NAMALWA (cell line): Measurements from ENCODE around the gene RLN2.
"Not testable (repeated sequence)": the region's sequence is repeated elsewhere in the genome, so short reads cannot be mapped to it uniquely, and the experiment has no call there.

ENCODE experiments used
- DNase-seq: peaks from one replicate; pipeline ENCODE4 v3.0.0-alpha.2; 2015; ENCODE audit warnings: low spot score

RLN2 gene

DNA sequence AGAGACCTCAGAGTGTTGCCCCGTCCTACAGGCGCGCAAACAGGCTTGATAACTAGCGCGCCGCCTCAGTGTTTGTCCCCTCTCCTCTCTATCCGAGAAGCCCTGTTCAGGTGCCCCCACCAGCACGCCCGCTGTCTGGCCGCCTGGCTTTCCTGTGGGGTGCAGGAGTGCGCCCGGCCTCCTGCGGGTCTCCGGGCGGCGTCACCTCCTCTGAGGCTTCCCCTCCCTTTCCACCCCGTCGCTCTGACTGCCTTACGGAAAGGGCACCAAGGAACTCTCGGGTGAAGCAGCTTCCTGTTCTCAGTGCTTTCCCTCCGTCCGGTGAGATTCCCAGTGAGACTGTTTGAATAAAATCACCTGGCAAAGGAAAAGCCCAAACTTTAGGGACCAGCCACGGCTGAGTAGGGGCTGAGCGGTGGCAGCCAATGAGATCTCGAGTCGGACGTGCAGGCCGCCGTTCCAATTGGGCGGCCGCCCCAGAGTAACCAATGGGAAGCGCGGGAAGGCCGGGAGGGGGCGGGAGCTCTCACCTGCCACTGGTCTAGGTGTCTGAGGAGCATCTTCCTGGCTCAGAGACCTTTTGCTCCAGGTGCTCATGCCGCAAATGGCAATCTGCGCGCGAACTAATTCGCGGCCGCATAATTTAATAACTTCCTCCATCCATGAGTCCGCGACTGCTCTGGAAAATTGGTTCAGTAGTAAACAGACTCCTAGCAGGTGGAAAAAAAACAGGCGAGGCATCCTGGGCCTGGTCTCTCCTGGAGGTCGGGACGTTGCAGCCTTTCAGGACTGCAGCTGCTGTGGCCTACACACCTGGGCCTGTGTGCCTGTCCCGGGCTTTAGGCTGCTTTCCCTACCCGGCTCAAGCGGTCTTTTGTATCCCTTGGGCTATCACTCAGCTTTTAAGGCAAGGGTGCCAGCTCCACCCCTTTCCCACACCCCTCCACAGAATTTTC, at the start of gene RLN2:
RLN2 (minus strand) TSS at position 877 of the 956 bp plus-strand sequence; CDS start at position 741, 136 bp downstream.
- not testable (repeated sequence) for DNase-seq

DNA sequence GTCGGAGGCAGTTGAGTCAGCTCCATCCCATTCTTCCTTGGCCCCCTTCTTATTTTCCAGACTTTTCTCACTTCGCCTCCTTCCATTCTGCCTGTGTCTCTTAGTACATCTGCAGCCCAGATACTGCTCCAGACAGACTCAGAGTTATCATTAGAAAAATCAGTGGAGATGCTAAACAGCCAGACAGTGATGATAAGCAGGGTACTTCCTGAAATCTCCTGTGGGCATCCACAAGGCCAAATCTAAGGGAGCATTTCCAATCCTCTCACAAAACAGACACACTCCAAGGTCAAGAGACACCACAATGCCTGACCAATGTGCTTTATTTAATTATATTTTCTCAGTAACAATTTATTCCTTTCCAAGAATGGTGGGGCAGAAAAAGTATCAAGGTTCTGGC, 49.7 kb upstream of the RLN2 start:
- DNase-seq: no peak

GRCh38 chr9:5352637-5353248, 48.2 kb upstream of the RLN2 start:
- no peak for DNase-seq

- DNase-seq: not testable (repeated sequence)
Observed at GRCh38 chr9:5338992-5339981, 34.8 kb upstream of the RLN2 start, which contains the start of gene RLN1. Gene RLN1, minus strand, starts transcription at chr9:5339876. Its CDS starts 130 bp downstream, at chr9:5339746.

DNA sequence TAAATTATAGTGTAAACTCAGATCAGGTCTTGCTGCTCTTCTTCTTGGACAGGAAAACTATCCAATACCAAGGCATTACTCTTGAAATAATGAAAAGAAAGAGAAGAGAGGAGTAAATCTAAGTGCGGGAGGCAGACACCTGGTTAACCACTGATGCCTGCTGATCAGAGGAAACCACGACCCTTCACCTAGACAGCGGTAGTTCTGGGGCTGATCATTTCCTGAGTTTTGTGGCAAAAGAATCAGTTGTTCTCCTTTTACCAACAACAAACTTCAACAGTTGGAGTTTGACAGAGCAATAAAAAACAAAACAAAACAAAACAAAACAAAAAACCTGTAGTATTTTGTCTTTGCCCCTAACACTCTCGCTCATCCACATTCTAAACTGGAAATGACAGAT, 32.2 kb upstream of the RLN2 start:
- DNase-seq: no peak

GRCh38 chr9:5331276-5331675, 26.8 kb upstream of the RLN2 start:
- not testable (repeated sequence) for DNase-seq

DNA sequence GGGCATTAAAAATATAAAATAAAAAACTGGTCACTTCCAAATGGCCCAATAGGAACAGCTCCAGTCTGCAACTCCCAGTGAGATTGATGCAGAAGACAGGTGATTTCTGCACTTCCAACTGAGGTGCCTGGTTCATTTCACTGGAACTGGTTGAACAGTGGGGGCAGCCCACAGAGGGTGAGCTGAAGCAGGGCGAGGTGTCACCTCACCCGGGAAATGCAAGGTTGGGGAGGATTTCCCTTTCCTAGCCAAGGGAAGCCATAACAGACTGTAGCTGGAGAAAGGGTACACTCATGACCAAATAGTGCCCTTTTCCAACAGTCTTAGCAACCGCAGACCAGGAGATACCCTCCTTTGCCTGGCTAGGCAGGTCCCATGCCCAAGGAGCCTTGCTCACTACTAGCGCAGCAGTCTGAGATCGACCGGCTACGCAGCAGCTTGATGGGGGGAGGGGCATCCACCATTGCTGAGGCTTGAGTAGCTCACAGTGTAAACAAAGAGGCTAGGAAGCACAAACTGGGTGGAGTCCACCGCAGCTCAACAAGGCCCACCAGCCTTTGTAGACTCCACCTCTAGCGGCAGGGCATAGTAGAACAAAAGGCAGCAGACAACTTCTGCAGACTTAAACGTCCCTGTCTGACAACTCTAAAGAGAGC, 22.5 kb upstream of the RLN2 start:
- no peak for DNase-seq

GRCh38 chr9:5326187-5326586, 21.7 kb upstream of the RLN2 start:
- DNase-seq: no peak

DNA sequence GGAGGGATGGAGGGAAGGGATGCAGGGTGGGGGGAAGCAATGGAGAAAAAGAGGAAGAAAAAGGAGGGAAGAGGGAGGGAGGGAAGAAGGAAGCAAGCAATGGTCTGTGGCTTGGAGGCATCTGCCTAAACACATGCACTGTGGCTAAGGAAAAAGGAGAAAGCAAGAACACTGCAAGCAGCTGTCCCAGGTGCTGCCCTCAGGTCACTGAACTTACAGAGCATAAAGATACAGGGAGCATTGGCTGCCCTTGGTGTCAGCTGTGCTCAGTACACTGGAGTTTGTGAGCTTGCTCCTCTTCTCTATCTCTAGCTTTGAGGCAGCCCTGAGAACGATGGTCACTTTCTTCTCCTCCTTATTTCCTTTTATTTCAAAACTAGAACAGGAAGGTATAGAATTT, 17.1 kb upstream of the RLN2 start:
- not testable (repeated sequence) for DNase-seq

DNA sequence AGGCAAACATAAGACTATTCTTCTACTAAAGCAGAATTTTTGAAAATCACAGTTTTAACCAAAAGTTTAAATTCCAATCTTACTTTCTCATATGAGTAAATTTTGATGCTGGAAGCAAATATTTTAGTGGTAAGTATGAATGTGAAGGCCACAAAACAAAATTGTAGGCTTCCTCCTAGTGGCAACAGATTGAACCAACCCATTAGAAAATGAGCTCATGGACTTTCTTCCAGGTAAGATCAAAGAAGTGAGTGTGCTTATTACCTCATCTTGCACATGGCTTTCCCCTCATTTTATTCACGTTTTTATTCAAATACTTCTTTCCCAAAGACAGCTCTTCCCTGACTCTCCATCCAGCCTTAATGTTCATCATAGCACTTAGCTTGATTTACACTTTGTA, 16.5 kb upstream of the RLN2 start:
- peak; percentile 16 for DNase-seq

DNA sequence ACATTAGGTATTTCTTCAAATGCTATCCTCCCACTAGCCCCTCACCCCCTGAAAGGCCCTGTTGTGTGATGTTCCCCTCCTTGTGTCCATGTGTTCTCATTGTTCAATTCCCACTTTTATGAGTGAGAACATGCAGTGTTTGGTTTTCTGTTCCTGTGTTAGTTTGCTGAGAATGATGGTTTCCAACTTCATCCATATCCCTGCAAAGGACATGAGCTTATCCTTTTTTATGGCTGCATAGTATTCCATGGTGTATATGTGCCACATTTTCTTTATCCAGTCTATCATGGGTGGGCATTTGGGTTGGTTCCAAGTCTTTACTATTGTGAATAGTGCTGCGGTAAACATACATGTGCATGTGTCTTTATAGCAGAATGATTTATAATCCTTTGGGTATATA, 11.9 kb upstream of the RLN2 start:
- DNase-seq: not testable (repeated sequence)

DNA sequence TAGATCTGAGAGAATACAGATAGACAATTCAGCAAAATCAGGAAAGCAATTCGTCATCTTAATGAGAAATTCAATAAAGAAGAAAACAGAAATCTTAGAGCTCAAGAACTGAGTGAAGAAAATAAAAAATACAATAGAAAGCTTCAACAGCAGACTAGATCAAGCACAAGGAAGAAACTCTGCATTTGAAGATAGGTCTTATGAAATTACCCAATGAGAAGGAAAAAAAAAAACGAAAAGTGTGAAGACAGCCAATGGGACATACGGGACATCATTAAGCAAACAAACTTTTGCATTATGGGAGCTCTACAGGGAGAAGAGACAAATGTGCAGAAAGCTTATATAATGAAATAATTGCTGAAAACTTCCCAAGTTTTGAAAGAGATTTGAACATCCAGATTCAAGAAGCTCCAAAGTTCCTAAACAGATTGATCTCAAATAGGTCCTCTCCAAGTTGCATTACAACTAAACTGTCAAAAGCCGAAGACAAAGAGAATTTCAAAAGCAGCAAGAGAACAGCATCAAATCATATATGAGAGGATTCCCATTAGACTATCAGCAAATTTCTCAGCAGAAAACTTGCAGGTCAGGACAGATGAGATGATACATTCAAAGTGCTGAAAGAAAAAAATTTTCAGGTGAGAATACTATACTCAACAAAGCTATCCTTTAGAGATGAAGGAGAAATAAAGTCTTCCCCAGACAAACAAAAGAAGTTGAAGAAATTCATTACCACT, 10.8 kb upstream of the RLN2 start:
- no peak for DNase-seq

DNA sequence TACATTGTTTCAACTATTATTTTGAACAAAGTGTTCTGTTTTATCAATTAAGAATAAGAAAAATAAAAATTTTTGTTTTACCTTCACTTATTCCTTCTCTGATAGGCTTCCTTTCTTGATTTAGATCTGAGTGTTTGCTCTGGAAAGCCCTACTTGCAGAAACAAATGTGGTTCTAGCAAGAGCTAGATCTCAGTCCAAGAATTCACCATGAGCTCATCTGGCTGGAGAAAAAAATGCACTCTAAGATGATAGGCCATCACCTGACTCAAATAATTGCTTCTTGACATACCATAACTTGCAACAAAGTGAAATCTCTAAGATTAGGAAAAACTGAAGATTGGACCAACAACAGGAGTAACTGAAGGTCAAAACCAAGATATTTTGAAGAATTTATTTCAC, 6.3 kb upstream of the RLN2 start:
- no peak for DNase-seq

GRCh38 chr9:5305741-5306140, 1.2 kb upstream of the RLN2 start:
- no peak for DNase-seq

- no peak for DNase-seq
Observed at GRCh38 chr9:5301544-5301943, 3.0 kb downstream of the RLN2 start.

- DNase-seq: no peak
Observed at GRCh38 chr9:5292141-5292540, 12.4 kb downstream of the RLN2 start.

DNA sequence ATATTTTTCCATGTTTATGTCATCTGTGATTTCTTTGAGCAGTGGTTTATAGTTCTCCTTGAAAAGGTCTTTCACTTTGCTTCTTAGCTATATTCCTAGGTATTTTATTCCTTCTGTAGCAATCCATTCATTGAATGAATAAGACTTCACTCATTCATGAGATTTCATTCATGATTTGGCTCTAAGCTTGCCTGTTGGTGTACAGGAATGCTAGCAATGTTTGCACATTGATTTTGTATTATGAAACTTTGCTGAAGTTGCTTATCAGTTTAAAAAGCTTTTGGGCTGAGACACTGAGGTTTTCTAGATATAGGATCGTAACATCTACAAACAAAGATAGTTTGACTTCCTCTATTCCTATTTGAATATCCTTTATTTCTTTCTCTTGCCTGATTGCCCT, 15.9 kb downstream of the RLN2 start:
- no peak for DNase-seq

GRCh38 chr9:5286262-5286661, 18.3 kb downstream of the RLN2 start:
- no peak for DNase-seq

GRCh38 chr9:5278486-5278885, 26.0 kb downstream of the RLN2 start:
- DNase-seq: peak; percentile 19

- DNase-seq: no peak
Observed at GRCh38 chr9:5274770-5275169, 29.7 kb downstream of the RLN2 start.

GRCh38 chr9:5269249-5269715, 35.2 kb downstream of the RLN2 start:
- no peak for DNase-seq
